Heart left ventricle (tissue), 16 donors: Measurements from ENCODE around the gene STPG1. TPM values are rescaled to one million over a fixed set of nuclear protein-coding genes. Genes with fewer than 3 reads are reported as not detected.

Source experiments
- ATAC-seq, 4 donors: fragments of 200-7000 bp; cut with Tn5 transposase; one replicate each; pipeline ENCODE4 v1.9.1; 2020 to 2022; ENCODE audit warnings: moderate library complexity in 4 of 4, mild to moderate bottlenecking in 3 of 4, moderate number of reproducible peaks in 1 of 4
- DNase-seq, 5 donors: peaks; one replicate each; pipeline ENCODE4 v3.0.0-alpha.2; 2020
- H3K27ac ChIP-seq, 12 donors: fragments of 200-600 bp; sonication (generic) in 4 of 12; one replicate each; pipeline versions ENCODE4 v1.5.0 to v1.8.0; 2016 to 2022; ENCODE audit warnings: mild to moderate bottlenecking in 2 of 12
- H3K27me3 ChIP-seq, 9 donors: fragments of 200-600 bp; sonication (generic) in 2 of 9; one replicate each; pipeline versions ENCODE4 v1.5.1 to v1.8.0; 2016 to 2022; ENCODE audit warnings: mild to moderate bottlenecking in 3 of 9
- H3K36me3 ChIP-seq, 9 donors: fragments of 200-600 bp; sonication (generic) in 2 of 9; one replicate each; pipeline versions ENCODE4 v1.5.0 to v1.8.0; 2018 to 2022; ENCODE audit warnings: mild to moderate bottlenecking in 2 of 9
- H3K4me1 ChIP-seq, 12 donors: fragments of 200-600 bp; sonication (generic) in 4 of 12; one replicate each; pipeline versions ENCODE4 v1.5.0 to v1.8.0; 2016 to 2022; ENCODE audit warnings: mild to moderate bottlenecking in 3 of 12
- H3K4me3 ChIP-seq, 12 donors: fragments of 200-600 bp; sonication (generic) in 4 of 12; one replicate each; pipeline versions ENCODE4 v1.5.0 to v1.8.0; 2017 to 2022; ENCODE audit warnings: mild to moderate bottlenecking in 9 of 12, moderate library complexity in 4 of 12
- H3K9me3 ChIP-seq, 12 donors: fragments of 200-600 bp; sonication (generic) in 4 of 12; one replicate each; pipeline versions ENCODE4 v1.5.0 to v1.8.0; 2016 to 2022; ENCODE audit warnings: mild to moderate bottlenecking in 1 of 12
- POLR2A ChIP-seq, 2 donors: fragments of 450-650 bp; IDR thresholded peaks; one replicate each; pipeline ENCODE4 v1.6.1; 2017; ENCODE audit warnings: antibody characterized with exemption in 2 of 2, mild to moderate bottlenecking in 2 of 2, moderate library complexity in 2 of 2
- WGBS, 4 donors: extraction: QIAGEN DNeasy Blood & Tissue Kit in 2 of 4; methylation state at CpG; one replicate each; pipeline versions ENCODE4 v1.1.5 to v1.1.7; 2013 to 2018; 5-methylcytosine and 5-hydroxymethylcytosine counted together
- intact Hi-C, 10 donors: fragments of 100-400 bp; cut with DNase I; formaldehyde crosslinking; loops; one replicate each; pipeline versions ENCODE4 v1.11.1 to v1.14.2; 2022
- polyA plus RNA-seq, 2 donors: library from polyadenylated mRNA; stranded (reverse); fragments of 200-250 nt; gene quantifications; one replicate each; pipeline ENCODE4 v1.2.3, GENCODE V29; 2013
- total RNA-seq, 9 donors: library from RNA; depleted of rRNA in 2 of 9; stranded (reverse); fragments of >200 nt in 2 of 9; fragmentation: NEBNext Ultra II Directional in 3 of 9; extraction: Animal tissue kit (Norgen Biotek cat#: 25700) in 3 of 9; gene quantifications; one replicate each; pipeline versions ENCODE4 v1.1.0 to v1.2.4, GENCODE V29; 2016 to 2023
- TF ChIP-seq, protein P1 (sequence below), 12 donors: fragments of 200-600 bp; sonication (generic) in 4 of 12; IDR thresholded peaks; one replicate each; pipeline versions ENCODE4 v1.5.0 to v1.8.0; 2018 to 2022; ENCODE audit warnings: antibody characterized with exemption in 12 of 12, mild to moderate bottlenecking in 5 of 12
- donor health status: ischemic (EF 13 %, LVEDD 7.1; RV severe dilation, severe dysfunction).
- donor health status: healthy with polysubstance abuse.
- donor health status: DM: no; HTN: yes; CAD: no.
- donor health status: DM: no; HTN: no; CAD: no.
- donor health status: ischemic (EF 25% LVEDD 6.9; RV normal size, moderate dysfunction).
- donor health status: ischemic (EF 25% LVEDD 5.7; RV mildly dilated, moderate dysfunction).
- donor health status: healthy.
- donor health status: DM: yes; HTN: yes; CAD: no.
- donor health status: ischemic (EF 35%, LVEDD 5.7; RV mildly dilated, moderate dysfunction).
- donor health status: nonischemic (EF 11% LVEDD 7.7; RV severe dilation, severe dysfunction).
- donor health status: DM: yes; HTN: yes; CAD: no.
- donor health status: PGD.
- donor health status: ischemic (EF 29% LVEDD 5.4; RV normal size, mild dysfunction).
- donor health status: nonischemic (EF 23%, LVEDD 6.1; RV moderate dilation, normal function).

STPG1 gene
- total and polyA plus RNA-seq, 11 donors, result 3.8 to 6.9 (median 4.8) TPM

GRCh38 chr1:24426744-24427544 is 13.4 kb upstream of the STPG1 start:
- H3K27me3 ChIP-seq, result no peaks in the 10 kb centered on the region
- H3K27ac ChIP-seq, result peak overlapping the region in 1 of 12 donors; percentile 25
- no peak for DNase-seq
- 81 to 87% (median 85%) methylated on average over 7 of the region's 7 CpGs for WGBS, 4 donors
- H3K9me3 ChIP-seq, result no peaks in the 10 kb centered on the region
- intact Hi-C loops, result loop anchor here in 2 of 10 donors (5.0 to 10.0 kb wide), 2 partner anchors 70 to 208 kb away; no protein-coding TSS in a partner anchor
- peaks cover 0 to 11% (median 4%) of the 10 kb centered on the region in 9 donors for H3K36me3 ChIP-seq
- no peak for TF ChIP-seq POLR2A (IDR thresholded peaks at IDR 0.05)
- TF ChIP-seq, protein P1, sequence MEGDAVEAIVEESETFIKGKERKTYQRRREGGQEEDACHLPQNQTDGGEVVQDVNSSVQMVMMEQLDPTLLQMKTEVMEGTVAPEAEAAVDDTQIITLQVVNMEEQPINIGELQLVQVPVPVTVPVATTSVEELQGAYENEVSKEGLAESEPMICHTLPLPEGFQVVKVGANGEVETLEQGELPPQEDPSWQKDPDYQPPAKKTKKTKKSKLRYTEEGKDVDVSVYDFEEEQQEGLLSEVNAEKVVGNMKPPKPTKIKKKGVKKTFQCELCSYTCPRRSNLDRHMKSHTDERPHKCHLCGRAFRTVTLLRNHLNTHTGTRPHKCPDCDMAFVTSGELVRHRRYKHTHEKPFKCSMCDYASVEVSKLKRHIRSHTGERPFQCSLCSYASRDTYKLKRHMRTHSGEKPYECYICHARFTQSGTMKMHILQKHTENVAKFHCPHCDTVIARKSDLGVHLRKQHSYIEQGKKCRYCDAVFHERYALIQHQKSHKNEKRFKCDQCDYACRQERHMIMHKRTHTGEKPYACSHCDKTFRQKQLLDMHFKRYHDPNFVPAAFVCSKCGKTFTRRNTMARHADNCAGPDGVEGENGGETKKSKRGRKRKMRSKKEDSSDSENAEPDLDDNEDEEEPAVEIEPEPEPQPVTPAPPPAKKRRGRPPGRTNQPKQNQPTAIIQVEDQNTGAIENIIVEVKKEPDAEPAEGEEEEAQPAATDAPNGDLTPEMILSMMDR (IDR thresholded peaks at IDR 0.05), result no peak
- H3K4me3 ChIP-seq, result no peak overlapping the region
- peak; percentile 23 to 40 (median 25) for ATAC-seq
- H3K4me1 ChIP-seq, result peaks cover 0 to 28% (median 13%) of the 10 kb centered on the region in 12 donors

GRCh38 chr1:24425922-24426321 is 12.3 kb upstream of the STPG1 start:
- Histone ChIP-seq H3K9me3 (no peaks in the 10 kb centered on the region), H3K4me1 (peaks cover 0 to 28% (median 13%) of the 10 kb centered on the region in 12 donors), H3K27ac (no peak overlapping the region), H3K4me3 (no peak overlapping the region), H3K36me3 (peaks cover 0 to 22% (median 10%) of the 10 kb centered on the region in 9 donors), H3K27me3 (no peaks in the 10 kb centered on the region)
- no peak for ATAC-seq
- intact Hi-C loops, result loop anchor here in 2 of 10 donors (5.0 to 10.0 kb wide), 2 partner anchors 71 to 209 kb away; no protein-coding TSS in a partner anchor
- no peak for DNase-seq
- TF ChIP-seq, protein P1 (IDR thresholded peaks at IDR 0.05), result no peak
- TF ChIP-seq POLR2A (IDR thresholded peaks at IDR 0.05), result no peak
- WGBS, 4 donors, result 83 to 84% (median 84%) methylated on average over 7 of the region's 7 CpGs

- WGBS, 4 donors, result 51 to 59% (median 56%) methylated on average over 3 of the region's 3 CpGs
- intact Hi-C loops, result loop anchor here in 2 of 10 donors (5.0 to 10.0 kb wide), 2 partner anchors 72 to 209 kb away; no protein-coding TSS in a partner anchor
- no peak for DNase-seq
Measured at GRCh38 chr1:24425441-24425840, 11.9 kb upstream of the STPG1 start.

More at GRCh38 chr1:24425441-24425840, 11.9 kb upstream of the STPG1 start:
- TF ChIP-seq, protein P1 (IDR thresholded peaks at IDR 0.05), result no peak
- TF ChIP-seq POLR2A (IDR thresholded peaks at IDR 0.05), result no peak
- Histone ChIP-seq H3K4me3 (no peak overlapping the region), H3K36me3 (peaks cover 0 to 26% (median 10%) of the 10 kb centered on the region in 9 donors), H3K27ac (no peak overlapping the region), H3K9me3 (no peaks in the 10 kb centered on the region), H3K4me1 (peaks cover 0 to 28% (median 13%) of the 10 kb centered on the region in 12 donors), H3K27me3 (no peaks in the 10 kb centered on the region)
- no peak for ATAC-seq
